Colonic mucosa (tissue), 4 donors: Measurements from ENCODE around the gene AP4B1. TPM values are rescaled to one million over a fixed set of nuclear protein-coding genes. Genes with fewer than 3 reads are reported as not detected.

Experiments used
- DNase-seq: peaks from one replicate; pipeline ENCODE4 v3.0.0-alpha.2; 2020
- H3K27ac ChIP-seq: fragments of 200-600 bp; one replicate; pipeline ENCODE4 v1.8.0; 2021
- H3K27me3 ChIP-seq: fragments of 200-600 bp; one replicate; pipeline ENCODE4 v1.8.0; 2021
- H3K36me3 ChIP-seq: fragments of 200-600 bp; one replicate; pipeline ENCODE4 v1.8.0; 2021
- H3K4me1 ChIP-seq: fragments of 200-600 bp; one replicate; pipeline ENCODE4 v1.8.0; 2021; ENCODE audit warnings: mild to moderate bottlenecking
- H3K4me3 ChIP-seq: fragments of 200-600 bp; one replicate; pipeline ENCODE4 v1.8.0; 2021
- H3K9ac ChIP-seq, 2 donors: one replicate each; pipeline ENCODE4 v1.7.0; 2013; ENCODE audit warnings: control low read depth in 2 of 2, low read depth in 2 of 2, low read length in 2 of 2
- H3K9me3 ChIP-seq: fragments of 200-600 bp; one replicate; pipeline ENCODE4 v1.8.0; 2021
- intact Hi-C: fragments of 100-400 bp; cut with DNase I; formaldehyde crosslinking; loops from one replicate; pipeline ENCODE4 v1.14.1; 2022
- total RNA-seq, 2 donors: library from RNA; stranded (reverse); fragmentation: NEBNext Ultra II Directional in 1 of 2; extraction: Animal tissue kit (Norgen Biotek cat#: 25700) in 1 of 2; gene quantifications; one replicate each; pipeline ENCODE4 v1.2.1, GENCODE V29; 2021
- TF ChIP-seq, protein P1 (sequence below): fragments of 200-600 bp; IDR thresholded peaks from one replicate; pipeline ENCODE4 v1.8.0; 2022; ENCODE audit warnings: antibody characterized with exemption, mild to moderate bottlenecking
- donor health status: healthy.
- donor health status: DM: no; HTN: no; CAD: no.
- donor health status: DM: no; HTN: no; CAD: no.

The AP4B1 gene
- total RNA-seq, 2 donors from 2014 or later = 19.7 to 31.5 TPM

DNA sequence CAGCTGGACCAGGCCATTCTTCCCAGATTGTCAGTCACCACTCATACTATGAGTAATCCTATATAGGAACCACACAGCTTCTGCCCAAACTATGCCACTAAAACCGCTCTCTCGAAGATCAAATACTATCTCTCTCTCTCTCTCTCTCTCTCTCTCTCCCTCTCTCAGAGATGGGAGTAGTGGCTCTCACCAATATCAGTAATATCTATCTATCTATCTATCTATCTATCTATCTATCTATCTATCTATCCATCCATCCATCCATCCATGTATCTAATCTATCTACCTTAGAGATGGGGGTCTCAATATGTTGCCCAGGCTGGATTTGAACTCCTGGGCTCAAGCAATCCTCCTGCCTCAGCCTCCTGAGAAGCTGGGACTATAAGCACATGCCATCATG is 19.9 kb upstream of the AP4B1 start:
- Histone ChIP-seq H3K9me3 (no peaks in the 10 kb centered on the region), H3K4me3 (no peak overlapping the region), H3K27me3 (no peaks in the 10 kb centered on the region), H3K36me3 (no peaks in the 10 kb centered on the region), H3K9ac (no peak overlapping the region), H3K27ac (no peak overlapping the region), H3K4me1 (no peaks in the 10 kb centered on the region)
- no peak for DNase-seq
- intact Hi-C loops = no loop called here
- TF ChIP-seq, protein P1, sequence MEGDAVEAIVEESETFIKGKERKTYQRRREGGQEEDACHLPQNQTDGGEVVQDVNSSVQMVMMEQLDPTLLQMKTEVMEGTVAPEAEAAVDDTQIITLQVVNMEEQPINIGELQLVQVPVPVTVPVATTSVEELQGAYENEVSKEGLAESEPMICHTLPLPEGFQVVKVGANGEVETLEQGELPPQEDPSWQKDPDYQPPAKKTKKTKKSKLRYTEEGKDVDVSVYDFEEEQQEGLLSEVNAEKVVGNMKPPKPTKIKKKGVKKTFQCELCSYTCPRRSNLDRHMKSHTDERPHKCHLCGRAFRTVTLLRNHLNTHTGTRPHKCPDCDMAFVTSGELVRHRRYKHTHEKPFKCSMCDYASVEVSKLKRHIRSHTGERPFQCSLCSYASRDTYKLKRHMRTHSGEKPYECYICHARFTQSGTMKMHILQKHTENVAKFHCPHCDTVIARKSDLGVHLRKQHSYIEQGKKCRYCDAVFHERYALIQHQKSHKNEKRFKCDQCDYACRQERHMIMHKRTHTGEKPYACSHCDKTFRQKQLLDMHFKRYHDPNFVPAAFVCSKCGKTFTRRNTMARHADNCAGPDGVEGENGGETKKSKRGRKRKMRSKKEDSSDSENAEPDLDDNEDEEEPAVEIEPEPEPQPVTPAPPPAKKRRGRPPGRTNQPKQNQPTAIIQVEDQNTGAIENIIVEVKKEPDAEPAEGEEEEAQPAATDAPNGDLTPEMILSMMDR = no peak

DNA sequence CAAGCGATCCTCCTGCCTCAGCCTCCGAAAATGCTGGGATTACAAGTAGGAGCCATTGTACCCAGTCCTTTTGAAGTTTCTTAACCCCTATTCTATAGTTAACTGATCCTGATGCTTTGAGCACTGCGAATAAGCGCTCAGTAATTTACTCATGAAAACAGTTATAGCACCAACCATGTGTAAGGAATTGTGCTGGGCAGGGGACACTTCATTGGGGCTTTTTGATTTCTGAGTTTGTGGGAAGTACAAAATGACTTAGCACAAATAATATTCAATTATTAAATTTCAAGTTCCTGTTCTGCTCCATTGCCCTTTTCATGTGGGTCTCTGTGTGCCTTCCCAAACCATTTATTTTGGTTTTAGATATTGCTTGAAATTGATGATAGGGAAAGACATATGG is 18.4 kb upstream of the AP4B1 start:
- DNase-seq = no peak
- intact Hi-C loops = no loop called here
- TF ChIP-seq, protein P1 = no peak

DNA sequence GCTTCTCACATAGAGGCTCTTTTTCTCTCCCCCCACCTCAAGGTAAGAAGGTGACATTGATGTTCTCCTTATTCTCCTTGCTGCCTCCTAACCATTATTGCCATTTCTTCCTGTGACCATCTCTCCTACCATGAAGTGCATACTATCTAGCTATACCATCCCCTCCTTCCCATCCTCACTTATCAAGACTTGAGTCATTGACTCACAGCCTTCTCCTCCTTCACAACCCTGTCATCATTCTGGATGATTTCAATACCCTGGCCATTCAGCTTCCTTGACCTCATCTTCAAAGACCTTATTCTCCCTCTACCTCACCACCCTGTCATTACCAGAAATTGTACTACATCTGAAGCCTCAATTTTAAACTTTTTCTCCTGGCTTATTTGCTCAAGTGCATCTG is 13.6 kb upstream of the AP4B1 start:
- Histone ChIP-seq H3K9me3 (no peaks in the 10 kb centered on the region), H3K27me3 (no peaks in the 10 kb centered on the region), H3K4me1 (no peaks in the 10 kb centered on the region), H3K36me3 (no peaks in the 10 kb centered on the region), H3K4me3 (no peak overlapping the region), H3K27ac (no peak overlapping the region), H3K9ac (no peak overlapping the region)
- intact Hi-C loops = no loop called here
- TF ChIP-seq, protein P1 = no peak
- DNase-seq = no peak

More for the DNA sequence above, 18.4 kb upstream of the AP4B1 start:
- H3K4me3 ChIP-seq = no peak overlapping the region
- H3K36me3 ChIP-seq = no peaks in the 10 kb centered on the region
- H3K9ac ChIP-seq = no peak overlapping the region
- no peaks in the 10 kb centered on the region for H3K4me1 ChIP-seq
- H3K9me3 ChIP-seq = no peaks in the 10 kb centered on the region
- H3K27me3 ChIP-seq = no peaks in the 10 kb centered on the region
- H3K27ac ChIP-seq = no peak overlapping the region

DNA sequence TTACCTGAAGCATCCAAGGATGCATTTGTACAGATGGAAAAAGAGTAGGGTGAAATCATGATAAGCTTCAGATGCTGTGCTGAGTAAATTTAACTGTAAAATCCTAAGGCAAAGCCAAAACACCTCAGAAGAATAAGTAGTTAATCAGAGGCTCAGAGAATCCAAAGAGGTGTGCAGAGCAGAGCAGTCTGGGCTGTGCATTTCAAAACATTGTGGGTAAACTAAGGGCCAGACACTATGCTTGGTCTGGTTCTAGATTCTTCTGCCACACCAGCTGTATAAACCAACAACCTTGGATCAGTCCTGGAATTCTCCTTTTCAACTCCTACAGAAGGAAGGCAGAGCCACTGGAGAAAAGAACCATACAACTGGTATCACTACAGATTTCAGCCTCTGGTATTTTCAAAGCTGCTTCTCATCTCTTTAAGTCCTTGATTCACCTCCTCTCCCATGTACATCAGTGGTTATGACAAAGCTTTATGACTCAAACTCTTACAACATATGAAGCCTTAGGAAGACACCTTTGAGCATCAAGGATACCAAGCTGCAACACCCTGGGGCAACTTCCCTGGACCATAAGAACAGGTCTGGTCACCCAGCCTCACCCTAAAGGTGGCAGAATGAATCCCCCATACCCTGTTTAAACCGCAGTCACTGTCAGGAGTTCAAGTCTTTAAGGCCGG is 12.9 kb upstream of the AP4B1 start:
- Histone ChIP-seq H3K27ac (no peak overlapping the region), H3K4me1 (no peaks in the 10 kb centered on the region), H3K27me3 (no peaks in the 10 kb centered on the region), H3K36me3 (no peaks in the 10 kb centered on the region), H3K9ac (no peak overlapping the region), H3K4me3 (no peak overlapping the region), H3K9me3 (no peaks in the 10 kb centered on the region)
- no peak for DNase-seq
- intact Hi-C loops = no loop called here
- TF ChIP-seq, protein P1 = no peak

DNA sequence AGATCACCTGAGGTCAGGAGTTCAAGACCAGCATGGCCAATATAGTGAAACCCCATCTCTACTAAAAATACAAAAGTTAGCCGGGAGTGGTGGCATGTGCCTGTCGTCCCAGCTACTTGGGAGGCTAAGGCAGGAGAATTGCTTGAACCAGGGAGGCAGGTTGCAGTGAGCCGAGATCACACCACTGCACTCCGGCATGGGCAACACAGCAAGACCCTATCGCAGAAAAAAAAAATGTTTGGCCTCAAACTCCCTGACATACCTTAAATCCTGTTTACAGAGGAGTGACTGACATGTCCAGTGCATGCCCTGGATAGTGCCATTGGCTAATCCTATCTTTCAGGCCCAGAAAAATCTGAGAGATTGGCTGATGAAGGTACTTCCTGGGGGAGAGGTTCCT is 12.4 kb upstream of the AP4B1 start:
- no peak for DNase-seq
- Histone ChIP-seq H3K4me1 (no peaks in the 10 kb centered on the region), H3K4me3 (no peak overlapping the region), H3K36me3 (no peaks in the 10 kb centered on the region), H3K9ac (no peak overlapping the region), H3K9me3 (no peaks in the 10 kb centered on the region), H3K27me3 (no peaks in the 10 kb centered on the region), H3K27ac (no peak overlapping the region)
- TF ChIP-seq, protein P1 = no peak
- intact Hi-C loops = no loop called here
